ENCODE results near the gene UVRAG.

DNA sequence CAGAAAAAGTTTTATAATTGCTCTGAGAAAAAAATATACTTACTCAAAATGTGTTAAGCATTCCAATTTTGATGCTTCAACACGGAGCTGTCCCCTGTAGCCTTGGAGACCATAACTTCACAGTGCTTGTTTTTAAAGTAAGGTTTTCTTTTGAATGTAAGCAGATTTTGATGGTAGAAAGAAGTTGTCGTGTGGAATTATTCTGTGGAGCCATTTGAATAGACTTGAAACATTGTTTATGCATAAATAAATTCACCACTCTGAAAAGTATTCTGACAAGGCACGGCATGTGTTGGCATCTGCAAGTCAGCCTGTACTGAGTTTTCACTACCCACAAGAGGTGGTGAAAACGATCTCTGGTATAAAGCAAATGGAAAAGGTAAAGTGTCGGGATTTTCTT lies 115.5 kb downstream of the UVRAG start:
- no peak for TF ChIP-seq POLR2A (IDR thresholded peaks at IDR 0.05; ENCODE audit: low read depth, low read length)
- no peak for TF ChIP-seq POU2F2 (IDR thresholded peaks at IDR 0.05; ENCODE audit: low read depth, low read length)
- TF ChIP-seq SPI1 (IDR thresholded peaks at IDR 0.05; ENCODE audit: low read depth, low read length) = no peak
- TF ChIP-seq PAX5 (IDR thresholded peaks at IDR 0.05; ENCODE audit: insufficient read depth, low read length, severe bottlenecking) = no peak
- no peak for TF ChIP-seq TAF1 (IDR thresholded peaks at IDR 0.05; ENCODE audit: low read depth, low read length)

All from GM12891 (cell line).